Measurements from ENCODE around the gene TACC2. TPM values are rescaled to one million over a fixed set of nuclear protein-coding genes. Genes with fewer than 3 reads are reported as not detected.
"Not testable (repeated sequence)": the region's sequence is repeated elsewhere in the genome, so short reads cannot be mapped to it uniquely, and the experiment has no call there.

The TACC2 gene
- total RNA-seq, 1 experiment from 2014 or later = 8.8 TPM

- Histone ChIP-seq H3K4me3 (ENCODE audit: insufficient read depth, low read depth, low read length) (no peak overlapping the region), H3K36me3 (replicated peaks; ENCODE audit: control insufficient read depth, insufficient read depth, low read length) (no peaks in the 10 kb centered on the region), H3K27me3 (ENCODE audit: control insufficient read depth, insufficient read depth, low read length) (no peaks in the 10 kb centered on the region; the same call in 1 of the 2 replicates)
- no peak for DNase-seq
Measured at GRCh38 chr10:122001698-122002097, 12.7 kb downstream of the TACC2 start.

- Histone ChIP-seq H3K27me3 (ENCODE audit: control insufficient read depth, insufficient read depth, low read length) (no peaks in the 10 kb centered on the region), H3K4me3 (ENCODE audit: insufficient read depth, low read depth, low read length) (no peak overlapping the region), H3K36me3 (replicated peaks; ENCODE audit: control insufficient read depth, insufficient read depth, low read length) (no peaks in the 10 kb centered on the region)
- DNase-seq = no peak
Measured at GRCh38 chr10:122007415-122007814, 18.5 kb downstream of the TACC2 start.

- no peak overlapping the region for H3K4me3 ChIP-seq (ENCODE audit: insufficient read depth, low read depth, low read length)
- no peak for DNase-seq
- H3K27me3 ChIP-seq (ENCODE audit: control insufficient read depth, insufficient read depth, low read length) = no peaks in the 10 kb centered on the region
- no peaks in the 10 kb centered on the region for H3K36me3 ChIP-seq (replicated peaks; ENCODE audit: control insufficient read depth, insufficient read depth, low read length)
Measured at GRCh38 chr10:122010405-122011050, 21.6 kb downstream of the TACC2 start.

GRCh38 chr10:122012731-122013130 is 23.8 kb downstream of the TACC2 start:
- Histone ChIP-seq H3K27me3 (ENCODE audit: control insufficient read depth, insufficient read depth, low read length) (no peaks in the 10 kb centered on the region), H3K36me3 (replicated peaks; ENCODE audit: control insufficient read depth, insufficient read depth, low read length) (no peaks in the 10 kb centered on the region), H3K4me3 (ENCODE audit: insufficient read depth, low read depth, low read length) (no peak overlapping the region)
- no peak for DNase-seq

- no peaks in the 10 kb centered on the region for H3K36me3 ChIP-seq (replicated peaks; ENCODE audit: control insufficient read depth, insufficient read depth, low read length)
- no peaks in the 10 kb centered on the region for H3K27me3 ChIP-seq (ENCODE audit: control insufficient read depth, insufficient read depth, low read length)
- DNase-seq = no peak
- H3K4me3 ChIP-seq (ENCODE audit: insufficient read depth, low read depth, low read length) = no peak overlapping the region
Measured at GRCh38 chr10:122013311-122013780, 24.4 kb downstream of the TACC2 start.

GRCh38 chr10:122014652-122015248 is 25.8 kb downstream of the TACC2 start:
- Histone ChIP-seq H3K27me3 (ENCODE audit: control insufficient read depth, insufficient read depth, low read length) (no peaks in the 10 kb centered on the region), H3K36me3 (replicated peaks; ENCODE audit: control insufficient read depth, insufficient read depth, low read length) (no peaks in the 10 kb centered on the region), H3K4me3 (ENCODE audit: insufficient read depth, low read depth, low read length) (no peak overlapping the region)
- DNase-seq = no peak

- not testable (repeated sequence) for DNase-seq; H3K27me3 ChIP-seq (ENCODE audit: control insufficient read depth, insufficient read depth, low read length); H3K36me3 ChIP-seq (replicated peaks; ENCODE audit: control insufficient read depth, insufficient read depth, low read length); H3K4me3 ChIP-seq (ENCODE audit: insufficient read depth, low read depth, low read length)
Measured at GRCh38 chr10:122017926-122018325, 29.0 kb downstream of the TACC2 start.

- no peaks in the 10 kb centered on the region for H3K27me3 ChIP-seq (ENCODE audit: control insufficient read depth, insufficient read depth, low read length)
- no peak overlapping the region for H3K4me3 ChIP-seq (ENCODE audit: insufficient read depth, low read depth, low read length)
- DNase-seq = no peak
- no peaks in the 10 kb centered on the region for H3K36me3 ChIP-seq (replicated peaks; ENCODE audit: control insufficient read depth, insufficient read depth, low read length)
Measured at GRCh38 chr10:122018491-122018890, 29.5 kb downstream of the TACC2 start.

GRCh38 chr10:122018951-122019413 is 30.0 kb downstream of the TACC2 start:
- no peaks in the 10 kb centered on the region for H3K36me3 ChIP-seq (replicated peaks; ENCODE audit: control insufficient read depth, insufficient read depth, low read length)
- H3K4me3 ChIP-seq (ENCODE audit: insufficient read depth, low read depth, low read length) = no peak overlapping the region
- H3K27me3 ChIP-seq (ENCODE audit: control insufficient read depth, insufficient read depth, low read length) = no peaks in the 10 kb centered on the region
- peak; percentile 36 for DNase-seq

GRCh38 chr10:122019414-122019975 is 30.5 kb downstream of the TACC2 start:
- Histone ChIP-seq H3K27me3 (ENCODE audit: control insufficient read depth, insufficient read depth, low read length) (no peaks in the 10 kb centered on the region), H3K4me3 (ENCODE audit: insufficient read depth, low read depth, low read length) (no peak overlapping the region; the same call in 1 of the 2 replicates), H3K36me3 (replicated peaks; ENCODE audit: control insufficient read depth, insufficient read depth, low read length) (no peaks in the 10 kb centered on the region)
- peak; percentile 81 for DNase-seq

GRCh38 chr10:122020226-122020625 is 31.3 kb downstream of the TACC2 start:
- DNase-seq = no peak
- no peak overlapping the region for H3K4me3 ChIP-seq (ENCODE audit: insufficient read depth, low read depth, low read length)

GRCh38 chr10:122021379-122021778 is 32.4 kb downstream of the TACC2 start:
- H3K36me3 ChIP-seq (replicated peaks; ENCODE audit: control insufficient read depth, insufficient read depth, low read length) = no peaks in the 10 kb centered on the region
- no peak overlapping the region for H3K4me3 ChIP-seq (ENCODE audit: insufficient read depth, low read depth, low read length)
- H3K27me3 ChIP-seq (ENCODE audit: control insufficient read depth, insufficient read depth, low read length) = no peaks in the 10 kb centered on the region
- no peak for DNase-seq

More at GRCh38 chr10:122020226-122020625, 31.3 kb downstream of the TACC2 start:
- H3K27me3 ChIP-seq (ENCODE audit: control insufficient read depth, insufficient read depth, low read length) = no peaks in the 10 kb centered on the region
- no peaks in the 10 kb centered on the region for H3K36me3 ChIP-seq (replicated peaks; ENCODE audit: control insufficient read depth, insufficient read depth, low read length)

GRCh38 chr10:122021828-122022227 is 32.9 kb downstream of the TACC2 start:
- no peak for DNase-seq
- H3K27me3 ChIP-seq (ENCODE audit: control insufficient read depth, insufficient read depth, low read length) = no peaks in the 10 kb centered on the region
- no peaks in the 10 kb centered on the region for H3K36me3 ChIP-seq (replicated peaks; ENCODE audit: control insufficient read depth, insufficient read depth, low read length)
- no peak overlapping the region for H3K4me3 ChIP-seq (ENCODE audit: insufficient read depth, low read depth, low read length)

- DNase-seq = no peak
- Histone ChIP-seq H3K36me3 (replicated peaks; ENCODE audit: control insufficient read depth, insufficient read depth, low read length) (no peaks in the 10 kb centered on the region), H3K4me3 (ENCODE audit: insufficient read depth, low read depth, low read length) (no peak overlapping the region), H3K27me3 (ENCODE audit: control insufficient read depth, insufficient read depth, low read length) (no peaks in the 10 kb centered on the region)
Measured at GRCh38 chr10:122022276-122022675, 33.3 kb downstream of the TACC2 start.

GRCh38 chr10:122023257-122023656 is 34.3 kb downstream of the TACC2 start:
- not testable (repeated sequence) for DNase-seq; H3K36me3 ChIP-seq (replicated peaks; ENCODE audit: control insufficient read depth, insufficient read depth, low read length); H3K27me3 ChIP-seq (ENCODE audit: control insufficient read depth, insufficient read depth, low read length); H3K4me3 ChIP-seq (ENCODE audit: insufficient read depth, low read depth, low read length)
